Fibroblast of the aortic adventitia (primary cell): Measurements from ENCODE around the gene ZFP36L2. TPM values are rescaled to one million over a fixed set of nuclear protein-coding genes. Genes with fewer than 3 reads are reported as not detected.

Experiments used
- DNase-seq: peaks from one replicate; pipeline ENCODE4 v3.0.0-alpha.2; 2010; ENCODE audit warnings: low read depth
- H3K4me3 ChIP-seq: 2 replicates; pipeline ENCODE4 v1.5.1; 2011; ENCODE audit warnings: low read depth, mild to moderate bottlenecking, control low read depth, low read length, moderate library complexity
- CTCF ChIP-seq: IDR thresholded peaks from 2 replicates; pipeline ENCODE4 v1.5.1; 2011; ENCODE audit warnings: mild to moderate bottlenecking, low read length, control low read depth, inconsistent platforms; ENCODE audit not compliant: insufficient read depth
- total RNA-seq: library from RNA; depleted of rRNA; stranded (reverse); fragments of >200 nt; gene quantifications from 2 replicates; pipeline ENCODE4 v1.2.3, GENCODE V29; 2012; ENCODE audit warnings: low replicate concordance

Gene ZFP36L2
- total RNA-seq, 1 donor: 34.3 TPM

- TF ChIP-seq CTCF: no peak
- no peak for DNase-seq
- H3K4me3 ChIP-seq: no peak overlapping the region
Observed at GRCh38 chr2:43217228-43218154, 8.9 kb downstream of the ZFP36L2 start.

- no peak for TF ChIP-seq CTCF
- DNase-seq: no peak
- H3K4me3 ChIP-seq: no peak overlapping the region
Observed at GRCh38 chr2:43216629-43217028, 9.8 kb downstream of the ZFP36L2 start.

GRCh38 chr2:43215673-43216255 lies 10.6 kb downstream of the ZFP36L2 start:
- no peak for DNase-seq
- TF ChIP-seq CTCF: no peak
- H3K4me3 ChIP-seq: no peak overlapping the region

GRCh38 chr2:43214253-43214652 lies 12.2 kb downstream of the ZFP36L2 start:
- H3K4me3 ChIP-seq: no peak overlapping the region
- TF ChIP-seq CTCF: no peak
- no peak for DNase-seq

- no peak for DNase-seq
- no peak for TF ChIP-seq CTCF
- no peak overlapping the region for H3K4me3 ChIP-seq
Observed at GRCh38 chr2:43212931-43213330, 13.5 kb downstream of the ZFP36L2 start.

- DNase-seq: no peak
- TF ChIP-seq CTCF: no peak
- H3K4me3 ChIP-seq: no peak overlapping the region
Observed at GRCh38 chr2:43212216-43212835, 14.1 kb downstream of the ZFP36L2 start.
